Stromal cell of bone marrow (primary cell): ENCODE data around the gene KRTAP5-6.

ENCODE experiments used
- DNase-seq: peaks from one replicate; pipeline ENCODE4 v3.0.0-alpha.2; 2012; ENCODE audit warnings: low read depth

KRTAP5-6 gene

GRCh38 chr11:1702506-1702905, 5.5 kb downstream of the KRTAP5-6 start:
- no peak for DNase-seq

GRCh38 chr11:1703146-1703545, 6.2 kb downstream of the KRTAP5-6 start:
- no peak for DNase-seq

GRCh38 chr11:1705126-1706052, 8.4 kb downstream of the KRTAP5-6 start:
- no peak for DNase-seq

DNA sequence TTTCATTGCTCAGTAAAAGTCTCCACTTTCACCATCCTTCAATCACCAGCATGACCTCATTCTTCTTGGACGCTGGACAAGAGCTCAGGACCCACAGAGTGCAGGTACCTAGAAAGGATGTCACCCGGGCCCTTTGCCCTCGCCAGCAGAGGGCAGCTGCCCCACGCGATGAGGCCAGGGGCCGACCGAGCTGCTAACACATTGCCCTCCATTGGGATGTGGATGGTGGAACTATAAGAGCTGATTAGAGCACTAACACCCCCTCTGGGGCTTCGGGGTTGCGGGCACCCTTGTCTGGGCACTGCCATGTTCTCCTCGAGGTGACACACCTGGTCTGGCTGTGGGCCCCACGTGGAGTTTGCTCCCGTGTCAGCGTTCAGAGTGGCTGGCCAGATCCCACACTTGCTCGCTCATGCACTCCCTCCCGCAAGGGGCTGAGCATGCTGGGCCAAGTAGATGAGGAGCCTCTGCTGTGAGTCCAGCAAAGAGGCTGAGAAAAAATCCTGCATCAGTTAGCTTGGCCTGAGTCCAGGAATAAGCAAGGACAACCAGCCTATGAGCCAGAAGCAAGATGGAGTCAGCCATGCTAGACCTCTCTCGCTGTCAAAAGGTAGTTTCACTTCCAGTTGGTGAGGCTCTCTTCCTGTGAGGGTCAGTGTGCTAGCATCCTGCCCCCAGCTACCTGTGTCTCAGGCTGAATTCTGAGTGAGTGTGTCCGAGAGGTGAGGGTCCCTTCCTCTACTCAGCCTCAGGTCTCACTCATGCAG, 9.8 kb downstream of the KRTAP5-6 start:
- no peak for DNase-seq

DNA sequence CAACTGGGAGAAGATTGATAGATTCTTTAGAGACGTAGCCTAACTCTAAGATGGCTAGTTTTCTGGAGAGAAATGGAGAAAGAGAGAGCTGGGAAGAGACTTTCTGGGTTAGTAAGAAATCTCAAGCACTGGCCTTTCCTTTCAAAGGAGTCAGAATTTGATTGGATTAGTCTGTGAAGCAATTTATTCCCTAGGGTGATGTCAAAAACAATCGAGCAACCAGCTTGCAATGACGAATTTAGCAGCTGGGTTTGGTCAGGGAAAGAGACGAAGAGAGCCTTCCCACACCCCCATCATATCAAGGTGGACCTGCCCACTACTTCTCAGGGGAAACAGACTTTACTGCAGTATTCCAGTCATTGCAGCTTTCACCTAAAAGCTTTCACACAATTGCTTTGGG, 10.8 kb downstream of the KRTAP5-6 start:
- DNase-seq = no peak

GRCh38 chr11:1708716-1709115, 11.7 kb downstream of the KRTAP5-6 start:
- no peak for DNase-seq

DNA sequence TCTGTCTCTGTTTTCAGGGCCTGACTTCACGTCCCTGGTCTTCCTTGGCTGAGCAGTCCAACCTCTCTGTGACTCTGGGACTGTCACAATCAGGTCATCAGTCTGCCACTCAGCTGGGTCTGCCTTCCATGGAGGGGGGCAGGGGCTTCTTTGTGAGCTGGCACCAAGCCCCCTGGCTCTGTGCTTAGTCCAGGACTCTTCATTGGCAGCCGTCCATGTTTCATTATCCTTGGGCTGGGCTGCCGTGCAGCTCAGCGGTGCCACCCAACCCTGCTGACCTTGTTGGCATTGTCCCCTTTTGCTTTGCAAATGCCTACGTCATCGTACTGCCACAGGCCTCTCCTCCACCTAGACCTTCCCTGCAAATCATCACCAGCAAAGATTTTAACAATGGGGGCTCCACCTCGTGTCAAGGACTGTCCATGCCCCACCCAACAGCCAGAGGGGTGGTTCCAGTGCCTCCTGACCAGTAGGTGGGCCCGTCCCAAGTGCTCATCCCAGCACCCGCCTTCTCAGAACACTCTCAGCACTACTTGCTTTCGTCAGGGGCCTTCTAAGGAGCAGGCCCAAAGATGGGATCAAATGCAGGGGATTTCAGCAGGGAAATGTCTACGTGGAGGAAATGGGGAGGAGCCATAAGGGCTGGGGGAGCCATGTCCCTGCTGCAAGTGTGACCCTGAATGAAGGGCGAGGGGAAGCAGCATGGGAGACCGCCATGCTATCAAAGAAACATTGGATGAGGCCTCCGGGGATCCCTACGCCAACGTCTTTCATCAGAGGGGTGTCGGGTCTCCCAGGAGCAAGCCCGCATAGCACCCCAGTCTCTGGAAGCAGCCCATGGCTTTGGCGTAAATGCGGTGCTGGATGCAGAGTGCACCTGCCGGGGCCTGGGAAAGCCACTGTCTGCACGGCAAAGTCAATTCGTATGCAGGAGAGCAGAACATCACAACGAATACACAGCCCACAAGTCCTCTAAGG, 18.2 kb downstream of the KRTAP5-6 start:
- DNase-seq = no peak

DNA sequence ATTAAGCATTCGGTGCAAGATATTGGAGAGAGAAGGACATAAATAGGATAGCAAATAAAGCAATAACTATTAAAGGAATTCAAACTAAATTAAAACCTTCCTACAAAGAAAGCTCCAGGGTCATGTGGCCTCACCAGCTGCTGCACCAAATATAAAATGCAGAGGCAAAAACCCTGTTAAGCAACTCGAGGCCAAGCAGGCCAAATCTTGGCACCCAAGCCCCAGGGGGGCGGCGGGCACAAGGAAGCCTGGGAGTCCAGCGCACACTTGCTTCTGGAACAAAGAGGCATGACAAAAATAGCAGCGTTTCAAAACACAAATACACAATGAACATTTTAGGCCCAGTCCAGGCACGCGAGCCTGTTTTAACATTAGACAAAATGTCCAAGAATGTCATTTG, 20.8 kb downstream of the KRTAP5-6 start:
- DNase-seq = no peak

DNA sequence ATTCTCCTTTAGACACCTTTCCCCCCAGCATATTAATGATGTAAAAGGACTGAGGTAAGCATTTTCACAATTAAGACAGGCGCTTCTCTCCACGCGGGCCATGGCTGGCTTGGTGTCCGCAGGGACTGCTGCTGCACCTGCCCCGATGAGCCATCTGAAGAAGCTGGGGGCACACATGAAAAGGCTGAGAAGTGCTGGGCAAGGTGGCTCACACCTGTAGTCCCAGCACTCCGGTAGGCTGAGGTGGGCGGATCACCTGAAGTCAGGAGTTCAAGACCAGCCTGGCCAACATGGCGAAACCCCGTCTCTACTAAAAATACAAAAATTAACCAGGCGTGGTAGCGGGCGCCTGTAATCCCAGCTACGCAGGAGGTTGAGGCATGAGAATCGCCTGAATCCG, 21.3 kb downstream of the KRTAP5-6 start:
- DNase-seq = no peak

DNA sequence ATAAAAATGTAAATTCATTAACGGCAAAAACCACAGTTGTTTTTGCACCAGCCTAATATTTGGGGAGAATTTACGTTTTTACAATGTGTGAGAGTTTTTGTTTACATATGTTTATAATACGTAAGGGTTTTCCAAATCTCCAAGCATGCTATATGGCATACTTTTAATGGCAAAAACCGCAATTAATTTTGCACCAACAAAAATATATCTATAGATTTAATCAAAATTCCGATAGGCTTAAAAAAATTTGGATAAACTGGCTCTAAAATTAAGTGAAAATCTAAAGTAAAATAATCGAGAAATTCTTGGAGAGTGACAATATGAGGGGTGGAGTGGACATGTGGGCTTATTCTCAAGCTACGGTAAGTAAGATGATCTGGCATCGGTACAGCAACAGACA, 22.8 kb downstream of the KRTAP5-6 start:
- no peak for DNase-seq

DNA sequence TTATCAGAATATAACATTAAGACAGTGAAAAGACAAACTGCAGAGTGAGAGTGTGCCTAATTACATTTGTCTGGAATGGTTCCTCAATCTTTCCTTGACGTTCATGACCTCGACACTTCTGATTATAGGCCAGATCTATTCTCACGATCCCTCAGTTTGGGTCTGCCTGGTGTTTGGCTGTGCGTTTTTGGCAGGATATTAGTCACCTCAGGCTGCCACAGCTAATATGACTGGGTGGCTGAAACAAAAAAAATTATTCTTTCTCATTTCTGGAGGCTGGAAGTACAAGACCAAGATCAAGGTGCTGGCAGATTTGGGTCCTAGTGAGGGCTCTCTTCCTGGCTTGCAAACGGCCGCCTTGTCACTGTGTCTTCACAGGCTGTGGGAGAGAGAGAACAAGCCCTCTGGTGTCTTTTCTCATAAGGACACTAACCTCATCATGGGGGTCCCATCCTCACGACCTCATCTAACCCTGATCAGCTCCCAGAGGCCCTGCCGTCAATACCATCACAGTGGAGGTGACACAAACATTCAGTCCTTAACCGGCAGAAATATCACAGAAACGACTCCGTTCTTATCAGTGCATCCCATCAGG, 30.2 kb downstream of the KRTAP5-6 start:
- no peak for DNase-seq

DNA sequence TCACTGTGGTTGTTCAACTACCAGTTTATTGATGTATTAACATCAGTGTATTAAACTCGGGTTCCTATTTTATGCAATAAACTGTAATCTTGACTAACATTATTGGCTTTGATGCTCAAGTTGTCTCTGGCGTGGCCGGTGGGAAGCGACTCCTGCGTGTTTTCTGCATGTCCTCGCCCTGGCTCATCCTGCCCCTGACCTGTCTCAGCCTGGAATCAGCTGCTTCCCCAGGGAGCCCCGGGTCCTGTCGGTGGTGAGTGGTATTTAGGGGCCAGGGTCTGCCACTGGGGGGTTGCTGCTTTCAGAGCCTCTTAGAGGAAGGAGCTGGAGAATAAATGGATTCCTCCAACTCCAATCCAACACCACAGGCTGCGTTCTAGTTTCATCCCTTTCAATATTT, 30.9 kb downstream of the KRTAP5-6 start:
- no peak for DNase-seq

DNA sequence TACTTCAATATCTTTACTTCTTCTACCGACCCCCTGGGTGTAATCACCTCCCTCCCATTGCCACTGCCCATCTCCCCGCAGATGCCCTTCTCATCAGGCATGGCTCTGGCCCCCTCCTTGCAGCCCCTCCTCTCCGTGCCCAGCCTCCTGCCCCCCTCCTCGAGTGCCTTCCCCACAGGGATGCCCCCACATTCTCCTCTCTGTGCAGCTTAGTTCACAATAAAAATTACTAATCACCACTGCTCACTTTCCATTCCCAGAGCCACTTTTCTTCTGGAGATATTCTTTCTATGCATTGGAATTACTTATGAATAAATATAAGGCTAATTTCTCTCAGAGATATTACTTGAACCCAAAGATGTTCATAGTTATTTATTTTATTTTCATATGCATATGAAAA, 31.3 kb downstream of the KRTAP5-6 start:
- DNase-seq = no peak

- DNase-seq = no peak
Measured at GRCh38 chr11:1728931-1729691, 32.1 kb downstream of the KRTAP5-6 start.

- DNase-seq = no peak
Measured at GRCh38 chr11:1729692-1730011, 32.7 kb downstream of the KRTAP5-6 start.

DNA sequence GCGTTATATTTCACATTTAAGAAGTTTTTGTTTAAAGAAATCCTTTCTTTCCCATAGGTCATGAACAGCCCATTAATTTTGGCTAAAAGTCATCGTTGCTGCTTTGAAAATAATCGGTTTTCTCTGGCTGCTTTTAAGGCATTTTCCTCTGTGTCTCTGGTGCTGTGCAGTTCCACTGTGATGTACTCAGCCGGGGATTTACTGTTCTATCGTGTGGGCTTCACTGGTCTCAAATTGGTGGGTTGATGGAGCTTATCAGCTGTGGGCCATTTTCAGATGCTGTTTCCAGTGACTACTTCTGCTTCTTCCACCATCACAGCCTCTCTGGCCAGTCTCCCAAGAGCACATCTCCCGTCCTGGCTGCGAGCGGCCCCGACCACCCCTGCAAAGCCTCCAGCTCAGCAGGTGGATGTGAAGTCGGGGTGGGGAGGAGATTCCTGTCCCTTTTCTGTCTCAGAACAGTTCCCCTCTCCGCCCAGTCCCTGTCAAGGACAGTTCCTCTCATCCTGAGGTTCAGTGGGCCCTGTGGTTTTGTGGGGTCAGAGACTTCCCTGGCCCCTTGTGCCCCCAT, 33.1 kb downstream of the KRTAP5-6 start:
- DNase-seq = no peak

- DNase-seq = no peak
Measured at GRCh38 chr11:1731451-1732059, 34.6 kb downstream of the KRTAP5-6 start.

GRCh38 chr11:1732418-1733008, 35.5 kb downstream of the KRTAP5-6 start:
- no peak for DNase-seq

GRCh38 chr11:1733009-1733715, 36.2 kb downstream of the KRTAP5-6 start:
- DNase-seq = no peak
